A673 (cell line): ENCODE measurements around the gene SLC25A29. TPM values are rescaled to one million over a fixed set of nuclear protein-coding genes. Genes with fewer than 3 reads are reported as not detected.
"Not testable (repeated sequence)": the region's sequence is repeated elsewhere in the genome, so short reads cannot be mapped to it uniquely, and the experiment has no call there.

Experiments
- BruUV-seq: library from RNA; stranded (reverse); fragments of 400-500 nt; replicated peaks from 2 replicates; lab custom pipeline; 2021; lab: Mats Ljungman, UMichigan
- CTCF ChIA-PET: fragments of 300-600 bp; sonication (Branson Sonifier 250); formaldehyde crosslinking; loops from one replicate; lab custom pipeline; 2022; ENCODE audit warnings: antibody characterized with exemption; lab: Charles Lee
- POLR2A ChIA-PET: fragments of 300-600 bp; sonication (Branson Sonifier 250); formaldehyde crosslinking; loops from one replicate; lab custom pipeline; 2022; ENCODE audit warnings: antibody characterized with exemption; ENCODE audit not compliant: low non-redundant PET; lab: Charles Lee
- DNase-seq: peaks from one replicate; pipeline ENCODE4 v3.0.0-alpha.2; 2015; ENCODE audit warnings: low spot score
- H3K27ac ChIP-seq: fragments of 200-600 bp; sonication (generic); 2 replicates; pipeline ENCODE4 v1.5.1; 2016; ENCODE audit warnings: mixed run types, low read depth, mild to moderate bottlenecking, mixed read lengths, antibody characterized with exemption, low read length; ENCODE audit not compliant: poor library complexity, severe bottlenecking
- H3K27me3 ChIP-seq: fragments of 200-600 bp; sonication (generic); replicated peaks from 2 replicates; pipeline ENCODE4 v1.6.1; 2017; ENCODE audit warnings: mixed run types, low read depth, mild to moderate bottlenecking, mixed read lengths, antibody characterized with exemption, low read length; ENCODE audit not compliant: insufficient read depth, poor library complexity
- H3K36me3 ChIP-seq: fragments of 200-600 bp; sonication (generic); 2 replicates; pipeline ENCODE4 v1.6.1; 2016; ENCODE audit warnings: mixed run types, mild to moderate bottlenecking, mixed read lengths, antibody characterized with exemption, low read length; ENCODE audit not compliant: insufficient read depth, poor library complexity, severe bottlenecking
- H3K4me1 ChIP-seq: fragments of 200-600 bp; sonication (generic); 2 replicates; pipeline ENCODE4 v1.6.1; 2017; ENCODE audit warnings: mixed run types, mild to moderate bottlenecking, mixed read lengths, antibody characterized with exemption, low read length; ENCODE audit not compliant: insufficient read depth, poor library complexity, severe bottlenecking
- H3K4me3 ChIP-seq: fragments of 200-600 bp; sonication (generic); 2 replicates; pipeline ENCODE4 v1.5.1; 2016; ENCODE audit warnings: low read depth, mixed run types, mild to moderate bottlenecking, mixed read lengths, low read length; ENCODE audit not compliant: poor library complexity, severe bottlenecking
- H3K9me3 ChIP-seq: fragments of 200-600 bp; sonication (generic); 2 replicates; pipeline ENCODE4 v1.6.1; 2016; ENCODE audit warnings: mixed run types, low read depth, mild to moderate bottlenecking, mixed read lengths, antibody characterized with exemption, low read length; ENCODE audit not compliant: poor library complexity, severe bottlenecking
- CTCF ChIP-seq: fragments of 300-800, 200-600 bp; sonication (generic); conservative IDR thresholded peaks from 2 replicates; pipeline ENCODE4 v1.5.1; 2017; ENCODE audit warnings: low read depth, mild to moderate bottlenecking, antibody characterized with exemption, low read length, moderate library complexity, mixed read lengths
- EZH2 ChIP-seq: fragments of 200-600 bp; sonication (generic); IDR thresholded peaks from 2 replicates; pipeline ENCODE4 v1.6.1; 2017; ENCODE audit warnings: borderline replicate concordance, low read depth, mild to moderate bottlenecking, mixed read lengths, antibody characterized with exemption, low read length; ENCODE audit not compliant: poor library complexity, severe bottlenecking
- intact Hi-C: fragments of 100-400 bp; cut with micrococcal nuclease; formaldehyde crosslinking; loops from one replicate; pipeline ENCODE4 v1.10.0; 2022; ENCODE audit not compliant: unreplicated experiment
- total RNA-seq: library from RNA; stranded (reverse); gene quantifications from 2 replicates; pipeline ENCODE4 v1.2.3, GENCODE V29; 2021

The SLC25A29 gene
- total RNA-seq, 1 experiment from 2014 or later, result 49.3 TPM

DNA sequence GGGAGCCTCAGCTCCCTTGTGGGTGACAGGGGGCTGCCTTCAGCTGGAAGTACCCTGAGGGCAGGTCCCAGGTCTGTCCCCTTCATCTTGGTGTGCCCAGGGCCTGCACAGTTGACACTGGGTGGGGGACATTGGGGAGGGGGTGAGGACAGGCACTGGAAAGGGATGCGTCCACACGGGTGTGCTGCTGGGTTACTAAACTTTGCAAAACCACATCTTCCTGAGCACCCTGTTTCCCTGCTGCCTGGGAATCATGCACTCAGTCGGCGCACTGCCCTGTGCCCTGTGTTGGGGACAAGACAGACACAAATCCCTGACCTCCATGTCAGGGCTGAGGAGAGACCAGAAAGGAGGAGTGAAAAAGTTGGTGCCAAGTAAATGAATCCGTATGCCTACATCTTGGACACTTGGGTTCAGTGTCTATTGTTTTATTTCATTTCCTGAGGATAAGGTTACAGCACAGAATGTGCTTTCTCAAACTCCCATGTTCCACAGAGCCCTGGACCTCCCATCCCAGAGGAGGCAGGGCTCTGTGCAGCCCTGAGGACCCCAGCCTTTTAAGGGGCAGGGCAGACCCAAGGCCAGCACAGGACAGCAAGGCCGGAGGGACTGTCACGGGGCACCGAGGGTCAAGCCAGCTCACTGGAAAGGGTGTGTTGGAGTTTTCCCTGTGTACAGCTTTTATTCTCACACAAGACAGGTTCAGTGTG is 2.9 kb upstream of the SLC25A29 start:
- no peak for DNase-seq
- intact Hi-C loops, result no loop called here
- CTCF ChIA-PET, result no interaction called here
- POLR2A ChIA-PET, result no interaction called here
- no TSS peak for BruUV-seq
- Histone ChIP-seq H3K36me3 (no peaks in the 10 kb centered on the region), H3K27ac (no peak overlapping the region), H3K27me3 (no peaks in the 10 kb centered on the region), H3K4me1 (peaks cover 17% of the 10 kb centered on the region), H3K4me3 (no peak overlapping the region), H3K9me3 (no peaks in the 10 kb centered on the region)
- TF ChIP-seq EZH2 (no peak), CTCF (no peak)

DNA sequence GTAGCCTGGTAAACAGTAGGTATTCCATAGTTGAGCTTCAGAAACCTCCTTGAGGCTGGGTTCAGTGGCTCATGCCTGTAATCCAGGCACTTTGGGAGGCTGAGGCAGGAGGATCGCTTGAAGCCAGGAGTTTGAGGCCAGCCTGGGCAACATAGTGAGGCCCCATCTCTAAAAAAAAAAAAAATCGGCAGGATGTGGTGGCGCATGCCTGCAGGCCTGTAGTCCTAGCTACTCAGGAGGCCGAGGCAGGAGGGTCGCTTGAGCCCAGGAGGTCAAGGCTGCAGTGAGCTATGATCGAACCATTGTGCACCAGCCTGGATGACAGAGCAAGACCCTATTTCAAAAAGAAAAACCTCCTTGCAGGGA is 2.2 kb upstream of the SLC25A29 start:
- POLR2A ChIA-PET, H3K9me3 ChIP-seq, H3K4me3 ChIP-seq, DNase-seq, CTCF ChIA-PET, BruUV-seq, H3K27ac ChIP-seq, H3K27me3 ChIP-seq, intact Hi-C loops, H3K36me3 ChIP-seq: not testable (repeated sequence)
- peaks cover 19% of the 10 kb centered on the region for H3K4me1 ChIP-seq

- Histone ChIP-seq H3K27ac (peak overlapping the region; percentile 5), H3K36me3 (no peaks in the 10 kb centered on the region), H3K27me3 (no peaks in the 10 kb centered on the region), H3K9me3 (no peaks in the 10 kb centered on the region), H3K4me1 (peaks cover 19% of the 10 kb centered on the region), H3K4me3 (peak overlapping the region; percentile 91)
- CTCF ChIA-PET, result no interaction called here
- TF ChIP-seq EZH2 (no peak), CTCF (no peak)
- intact Hi-C loops, result no loop called here
- POLR2A ChIA-PET, result no interaction called here
- no peak for DNase-seq
- BruUV-seq, result TSS peak; percentile 77
Measured at GRCh38 chr14:100307766-100308426, 1.7 kb upstream of the SLC25A29 start.
